GM12878 (cell line): Measurements from ENCODE around the gene TTF2. TPM values are rescaled to one million over a fixed set of nuclear protein-coding genes. Genes with fewer than 3 reads are reported as not detected.

ENCODE experiments used
- ATAC-seq: fragments of 200-7000 bp; cut with Tn5 transposase; 3 replicates; pipeline ENCODE4 v1.9.1; 2020; ENCODE audit warnings: mild to moderate bottlenecking, moderate library complexity
- BruUV-seq: library from RNA; stranded (reverse); fragments of 400-500 nt; replicated peaks from 2 replicates; lab custom pipeline; 2021; lab: Mats Ljungman, UMichigan
- CTCF ChIA-PET: fragments of 300-600 bp; sonication (Branson Sonifier 250); formaldehyde crosslinking; extraction: SDS; loops from one replicate; lab custom pipeline; 2021; ENCODE audit warnings: inconsistent platforms; lab: Yijun Ruan, JAX
- POLR2A ChIA-PET: fragments of 350-600 bp; formaldehyde crosslinking; extraction: SDS; loops from one replicate; lab custom pipeline; 2021; ENCODE audit warnings: inconsistent platforms; lab: Charles Lee
- RAD21 ChIA-PET: fragments of 300-600 bp; sonication (Branson Sonifier 250); formaldehyde crosslinking; loops from one replicate; lab custom pipeline; 2023; ENCODE audit warnings: antibody characterized with exemption; ENCODE audit not compliant: unreplicated experiment; lab: Charles Lee
- SMC1A ChIA-PET: fragments of 300-600 bp; sonication (Branson Sonifier 250); formaldehyde crosslinking; loops from one replicate; lab custom pipeline; 2023; ENCODE audit not compliant: unreplicated experiment, uncharacterized antibody; lab: Charles Lee
- DNase-seq: peaks from one replicate; pipeline ENCODE4 v3.0.0-alpha.2; 2011; ENCODE audit warnings: low read depth, low spot score
- FAIRE-seq: peaks from 3 replicates; lab custom pipeline; 2011; peaks lifted over from hg19 to GRCh38; lab: Jason Lieb, UNC
- H2AFZ ChIP-seq: 2 replicates; pipeline ENCODE4 v1.6.0; 2011; ENCODE audit warnings: low read depth, low read length, control low read depth; ENCODE audit not compliant: control insufficient read depth
- H3K27ac ChIP-seq: 2 replicates; pipeline ENCODE4 v1.5.1; 2011; ENCODE audit warnings: control low read depth; ENCODE audit not compliant: control insufficient read depth, insufficient read depth
- H3K27me3 ChIP-seq, 2 experiments: replicated peaks in 1 of 2; 2 replicates each; pipeline versions ENCODE4 v1.6.0 to v1.6.1; 2011; ENCODE audit warnings: low read length in 1 of 2; ENCODE audit not compliant: control insufficient read depth in 2 of 2, insufficient read depth in 2 of 2
- H3K36me3 ChIP-seq, 2 experiments: 2 replicates each; pipeline ENCODE4 v1.5.1; 2011; ENCODE audit warnings: low read length in 1 of 2; ENCODE audit not compliant: control insufficient read depth in 2 of 2, insufficient read depth in 2 of 2
- H3K4me1 ChIP-seq: 2 replicates; pipeline ENCODE4 v1.6.1; 2011; ENCODE audit warnings: mild to moderate bottlenecking, low read length, moderate library complexity, mixed read lengths; ENCODE audit not compliant: control insufficient read depth, insufficient read depth
- H3K4me2 ChIP-seq: 2 replicates; pipeline ENCODE4 v1.6.0; 2011; ENCODE audit warnings: control low read depth; ENCODE audit not compliant: control insufficient read depth, insufficient read depth
- H3K4me3 ChIP-seq: fragments of 200-600 bp; sonication (generic); 2 replicates; pipeline ENCODE4 v1.5.1; 2016
- H3K79me2 ChIP-seq: 2 replicates; pipeline ENCODE4 v1.6.0; 2011; ENCODE audit warnings: low read length; ENCODE audit not compliant: control insufficient read depth, insufficient read depth
- H3K9ac ChIP-seq: 2 replicates; pipeline ENCODE4 v1.8.0; 2011; ENCODE audit warnings: low read length, control low read depth, mixed read lengths; ENCODE audit not compliant: control insufficient read depth, insufficient read depth
- H3K9me3 ChIP-seq: replicated peaks from 3 replicates; pipeline ENCODE4 v1.5.1; 2011; ENCODE audit warnings: mild to moderate bottlenecking, low read length; ENCODE audit not compliant: control insufficient read depth, insufficient read depth
- H4K20me1 ChIP-seq: 2 replicates; pipeline ENCODE4 v1.6.0; 2011; ENCODE audit not compliant: control insufficient read depth, insufficient read depth
- BACH1 ChIP-seq: fragments of 450-650 bp; IDR thresholded peaks from 2 replicates; pipeline ENCODE4 v1.6.1; 2017; ENCODE audit warnings: mild to moderate bottlenecking, borderline replicate concordance
- BCL3 ChIP-seq: IDR thresholded peaks from 2 replicates; pipeline ENCODE4 v1.6.1; 2011; ENCODE audit warnings: borderline replicate concordance, low read depth, mild to moderate bottlenecking, moderate library complexity, low read length; ENCODE audit not compliant: insufficient read depth, poor library complexity, severe bottlenecking
- HCFC1 ChIP-seq: fragments of 150-350 bp; IDR thresholded peaks from 2 replicates; pipeline ENCODE4 v1.6.1; 2014; ENCODE audit warnings: low read length
- MLLT1 ChIP-seq: fragments of 450-650 bp; IDR thresholded peaks from 2 replicates; pipeline ENCODE4 v1.6.1; 2016; ENCODE audit warnings: mild to moderate bottlenecking
- MXI1 ChIP-seq: fragments of 150-350 bp; IDR thresholded peaks from 2 replicates; pipeline ENCODE4 v1.6.1; 2011; ENCODE audit warnings: low read depth, mild to moderate bottlenecking, inconsistent platforms, low read length, improper control_type of control experiment
- PKNOX1 ChIP-seq: fragments of 450-650 bp; IDR thresholded peaks from 2 replicates; pipeline ENCODE4 v1.6.1; 2016; ENCODE audit warnings: mild to moderate bottlenecking
- REST ChIP-seq: IDR thresholded peaks from 2 replicates; pipeline ENCODE4 v1.6.1; 2012; ENCODE audit warnings: mild to moderate bottlenecking, low read depth, low read length
- SPI1 ChIP-seq: IDR thresholded peaks from 2 replicates; pipeline ENCODE4 v1.6.1; 2011; ENCODE audit warnings: low read depth, mild to moderate bottlenecking, low read length, moderate library complexity, borderline replicate concordance; ENCODE audit not compliant: insufficient read depth
- WRNIP1 ChIP-seq: IDR thresholded peaks from 2 replicates; pipeline ENCODE4 v1.6.1; 2011; ENCODE audit warnings: low read depth, low read length, improper control_type of control experiment, borderline replicate concordance
- YY1 ChIP-seq: IDR thresholded peaks from 2 replicates; pipeline ENCODE4 v1.6.1; 2011; ENCODE audit warnings: low read depth, mild to moderate bottlenecking, low read length
- WGBS: methylation state at CpG from one replicate; pipeline ENCODE4 v1.1.6; 2016; ENCODE audit warnings: low lambda C conversion rate; ENCODE audit not compliant: insufficient replicate concordance, insufficient coverage; ENCODE audit errors: missing lambda C conversion rate; 5-methylcytosine and 5-hydroxymethylcytosine counted together
- in situ Hi-C: fragments of 300-500 bp; cut with MboI; formaldehyde crosslinking; loops from 9 replicates; pipeline ENCODE4 v1.14.3; 2018; ENCODE audit warnings: mixed read lengths
- intact Hi-C: fragments of 100-400 bp; cut with micrococcal nuclease; formaldehyde crosslinking; loops from one replicate; pipeline ENCODE4 v1.14.2; 2022; ENCODE audit not compliant: unreplicated experiment
- polyA plus RNA-seq, 11 experiments: library from polyadenylated mRNA; depleted of rRNA in 4 of 11; unstranded in 6 of 11; stranded (reverse) in 5 of 11; fragments of >200 nt; fragmentation: Nextera tagmentation in 4 of 11; fragmentation: Illumina TruSeq in 1 of 11; extraction: Ambion mirVana in 4 of 11; extraction: Trizol in 1 of 11; gene quantifications; 1 replicate in 1 of 11; 2 replicates in 10 of 11; pipeline versions ENCODE4 v1.2.1 to v1.2.3, GENCODE V29; 2011 to 2016; ENCODE audit warnings: inconsistent platforms in 2 of 11, missing spikeins in 2 of 11, low read depth in 1 of 11
- total RNA-seq, 4 experiments: library from RNA; depleted of rRNA in 3 of 4; stranded (reverse); fragments of >200 nt in 3 of 4; fragmentation: Illumina TruSeq in 1 of 4; extraction: Trizol in 1 of 4; gene quantifications; 2 replicates each; pipeline versions ENCODE4 v1.2.1 to v1.2.3, GENCODE V29; 2013 to 2021

The TTF2 gene
- total and polyA plus RNA-seq, 10 of the 15 experiments (the other 5 are each of a cell fraction or from before 2014, with no cell fraction given): 17.7 to 134 (median 78.2) TPM

- TF ChIP-seq REST (no peak), BACH1 (no peak)
Observed at GRCh38 chr1:117084231-117084630, 24.1 kb downstream of the TTF2 start (continued).

GRCh38 chr1:117087686-117088085, 27.6 kb downstream of the TTF2 start:
- Histone ChIP-seq H3K27ac (no peak overlapping the region), H3K27me3 (no peaks in the 10 kb centered on the region), H3K79me2 (no peaks in the 10 kb centered on the region), H3K9me3 (no peaks in the 10 kb centered on the region), H4K20me1 (no peaks in the 10 kb centered on the region), H3K4me3 (no peak overlapping the region), H3K36me3 (peaks cover 9 to 43% of the 10 kb centered on the region in 2 experiments), H3K4me1 (no peaks in the 10 kb centered on the region), H3K9ac (no peak overlapping the region), H3K4me2 (no peak overlapping the region), H2AFZ (no peak overlapping the region)
- CTCF ChIA-PET: interaction anchor here (1.2 to 3.8 kb wide), 2 partner anchors 20 to 41 kb away, joined by 5 to 22 read pairs; no protein-coding TSS in a partner anchor
- no TSS peak for BruUV-seq
- no peak for DNase-seq
- POLR2A ChIA-PET: no interaction called here
- intact Hi-C loops (no loop called here), in situ Hi-C loops (no loop called here)
- RAD21 ChIA-PET: no interaction called here
- SMC1A ChIA-PET: interaction anchor here (1.5 kb wide), 1 partner anchor 20 kb away, joined by 3 read pairs; no protein-coding TSS in a partner anchor
- TF ChIP-seq SPI1: no peak
- TF ChIP-seq MLLT1: no peak
- TF ChIP-seq BCL3: no peak
- TF ChIP-seq WRNIP1: no peak
- no peak for TF ChIP-seq PKNOX1
- TF ChIP-seq HCFC1: no peak
- TF ChIP-seq YY1: no peak
- TF ChIP-seq MXI1: no peak
- WGBS: 99% methylated on average over 6 of the region's 6 CpGs
- no peak for ATAC-seq
- no peak for FAIRE-seq
